HT1080 (cell line): ENCODE data around the gene FADS2. TPM values are rescaled to one million over a fixed set of nuclear protein-coding genes. Genes with fewer than 3 reads are reported as not detected.
A peak's percentile ranks its signal among the peaks of the same experiment; 100 is the strongest.

Source experiments
- DNase-seq: peaks from one replicate; pipeline ENCODE4 v3.0.0-alpha.2; 2015; ENCODE audit warnings: low read depth
- total RNA-seq: library from RNA; depleted of rRNA; stranded (reverse); fragments of >200 nt; shearing (Covaris generic); gene quantifications from 2 replicates; pipeline ENCODE4 v1.2.3, GENCODE V29; 2014

The FADS2 gene
- total RNA-seq, 1 experiment from 2014 or later, result 125 TPM

DNA sequence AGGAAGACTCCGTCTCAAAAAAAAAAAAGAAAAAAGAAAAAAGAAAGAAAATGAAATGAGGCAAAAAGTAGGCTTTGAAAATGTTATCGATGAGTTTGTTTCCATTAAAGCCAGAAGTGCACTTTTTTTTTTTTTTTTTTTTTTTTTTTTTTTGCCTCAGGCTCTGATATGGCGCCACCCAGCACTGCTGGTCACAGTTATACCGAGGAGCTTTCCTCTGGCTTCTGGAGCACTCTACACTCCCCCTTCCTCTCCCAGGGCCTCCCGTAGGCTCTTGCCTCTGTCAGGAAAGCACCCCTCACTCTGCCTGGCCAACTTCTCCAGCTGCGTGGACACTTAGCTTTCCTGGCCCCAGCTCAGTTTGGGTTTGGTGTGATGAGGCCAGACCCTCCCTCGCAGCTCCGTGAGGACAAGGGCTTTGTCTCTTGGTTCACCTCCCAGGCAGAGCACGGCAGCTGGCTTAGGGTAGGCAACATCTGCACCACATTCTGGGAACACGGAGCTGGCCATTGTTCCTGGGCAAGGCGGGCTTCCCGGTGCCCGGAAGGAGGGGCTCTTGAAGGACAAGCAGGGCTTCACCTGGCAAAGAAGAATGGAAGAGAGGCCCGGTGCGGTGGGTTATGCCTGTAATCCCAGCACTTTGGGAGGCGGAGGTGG, 16.9 kb downstream of the FADS2 start:
- DNase-seq, result no peak

DNA sequence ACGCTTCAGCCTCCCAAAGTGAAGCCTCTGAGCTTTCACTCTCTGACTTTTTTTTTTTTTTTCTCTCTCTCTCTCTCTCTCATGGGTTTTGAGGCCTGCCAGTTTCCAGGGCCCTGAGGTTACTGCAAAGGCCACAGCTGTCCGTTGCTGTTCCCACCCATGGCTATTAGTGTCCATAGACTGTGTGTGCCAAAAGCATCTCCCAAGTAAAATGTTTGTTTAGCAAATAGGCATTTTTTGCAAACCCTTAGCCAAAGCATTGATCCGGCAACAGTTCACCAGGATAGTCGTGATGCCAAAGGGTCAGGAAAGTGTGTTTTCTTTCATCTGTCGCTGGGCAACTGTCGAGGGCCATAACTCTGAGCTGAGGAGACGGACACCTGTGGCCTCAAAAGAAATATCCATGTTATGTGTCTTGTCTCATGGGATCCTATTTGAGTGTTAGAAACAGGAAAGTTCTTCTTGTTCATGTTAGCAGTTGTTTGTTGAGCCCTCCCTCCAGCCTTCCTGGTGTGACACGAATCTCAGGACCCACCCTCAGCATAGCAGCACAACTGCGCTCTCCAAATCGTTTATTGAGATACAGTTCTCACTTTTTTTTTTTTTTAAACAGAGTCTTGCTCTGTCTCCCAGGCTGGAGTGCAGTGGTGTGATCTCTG, 18.4 kb downstream of the FADS2 start:
- DNase-seq, result no peak

DNA sequence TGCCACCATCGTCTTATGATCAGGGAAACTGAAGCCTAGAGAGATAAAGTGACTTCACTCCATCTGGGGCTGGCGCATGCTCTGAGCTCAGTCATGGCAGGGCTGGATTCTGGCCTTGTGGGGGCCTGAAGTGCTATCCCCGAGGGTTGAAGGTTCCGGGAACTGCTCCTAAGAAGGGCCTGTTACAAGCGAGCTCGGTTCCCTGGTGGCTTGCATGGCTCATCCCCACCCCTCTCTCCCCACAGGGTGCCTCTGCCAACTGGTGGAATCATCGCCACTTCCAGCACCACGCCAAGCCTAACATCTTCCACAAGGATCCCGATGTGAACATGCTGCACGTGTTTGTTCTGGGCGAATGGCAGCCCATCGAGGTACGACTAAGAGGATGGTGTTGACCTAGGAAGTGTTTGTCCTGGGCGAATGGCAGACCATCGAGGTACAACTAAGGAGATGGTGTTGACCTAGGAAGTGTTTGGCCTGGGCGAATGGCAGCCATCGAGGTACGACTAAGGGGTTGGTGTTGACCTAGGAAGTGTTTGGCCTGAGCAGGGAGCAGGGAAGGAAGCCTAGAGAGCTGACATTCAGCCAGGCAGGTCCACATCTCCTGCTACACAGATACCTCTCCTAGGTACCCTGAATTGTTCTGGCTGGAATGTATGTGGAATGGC, 19.9 kb downstream of the FADS2 start:
- DNase-seq, result no peak

DNA sequence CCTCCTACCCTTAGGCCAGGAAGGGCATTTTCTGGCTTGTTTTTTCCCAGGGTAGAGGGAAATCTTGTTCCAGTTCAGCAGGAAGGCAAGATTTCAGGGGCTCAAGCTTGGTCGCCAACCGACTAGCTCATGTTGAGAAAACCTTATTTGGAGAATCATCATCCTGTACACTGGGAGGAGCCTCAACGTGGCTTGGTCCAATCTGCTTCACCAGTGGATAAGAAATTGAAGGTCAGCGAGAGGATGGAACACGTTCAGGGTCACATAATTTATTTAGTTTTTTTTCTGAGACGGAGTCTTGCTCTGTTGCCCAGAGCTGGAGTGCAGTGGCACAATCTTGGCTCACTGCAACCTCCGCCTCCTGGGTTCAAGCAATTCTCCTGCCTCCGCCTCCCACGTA, 20.5 kb downstream of the FADS2 start:
- no peak for DNase-seq

DNA sequence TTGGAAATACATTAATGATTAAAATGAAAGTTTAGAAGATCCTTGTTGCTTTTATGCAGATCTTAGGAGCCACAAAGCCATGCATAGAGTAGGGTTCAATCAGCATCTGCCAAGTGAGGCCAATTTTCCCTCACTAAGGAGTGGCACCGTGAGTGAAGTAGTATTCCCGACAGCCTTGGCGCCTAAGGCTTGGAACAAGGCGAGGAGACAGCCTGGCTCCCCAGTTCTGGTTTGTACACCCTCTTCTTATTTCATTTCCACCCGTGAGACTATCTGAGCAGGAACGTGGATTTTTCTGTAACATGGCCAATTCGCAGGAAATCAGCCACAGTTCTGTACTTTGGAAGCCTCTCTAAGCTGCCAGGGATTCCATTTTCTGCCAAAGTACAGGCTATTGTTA, 22.6 kb downstream of the FADS2 start:
- no peak for DNase-seq

DNA sequence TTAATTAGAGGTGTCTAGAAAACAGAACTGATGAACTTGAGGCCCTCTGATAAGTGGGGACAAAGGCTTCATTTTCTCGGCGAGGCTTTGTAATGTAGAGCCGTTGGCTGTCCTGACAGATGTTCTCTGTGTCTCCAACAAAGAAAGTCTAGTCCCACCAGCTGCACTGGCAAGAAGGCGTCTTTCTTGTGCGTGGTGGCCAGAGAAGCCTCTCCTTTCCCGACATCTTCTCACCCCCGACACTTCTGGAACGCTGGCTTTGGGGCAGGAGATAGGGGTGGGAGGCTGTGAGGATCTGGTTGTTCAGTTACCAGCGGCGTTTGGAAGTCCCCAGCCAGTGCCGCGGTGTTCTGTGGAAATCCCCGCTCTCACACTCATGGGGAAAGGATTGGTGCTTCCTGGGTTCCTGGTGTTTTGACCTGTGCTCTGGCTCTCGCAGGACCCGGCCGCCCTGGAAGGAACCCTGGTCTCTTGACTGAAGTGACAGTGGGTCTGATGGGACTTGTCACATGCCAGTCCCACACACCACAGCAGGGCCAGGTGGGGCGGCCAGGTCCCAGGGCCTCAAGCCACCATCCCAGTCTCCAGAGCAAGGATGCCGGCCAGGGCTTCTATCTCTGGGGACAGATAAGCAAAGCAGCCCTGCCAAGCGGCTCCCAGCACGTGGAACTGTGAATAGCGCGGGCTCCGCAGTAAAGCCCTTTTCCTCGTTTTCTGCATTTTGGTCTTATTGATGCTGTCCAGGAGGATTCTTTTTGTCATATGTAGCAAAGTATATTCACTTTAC, 23.2 kb downstream of the FADS2 start:
- no peak for DNase-seq

DNA sequence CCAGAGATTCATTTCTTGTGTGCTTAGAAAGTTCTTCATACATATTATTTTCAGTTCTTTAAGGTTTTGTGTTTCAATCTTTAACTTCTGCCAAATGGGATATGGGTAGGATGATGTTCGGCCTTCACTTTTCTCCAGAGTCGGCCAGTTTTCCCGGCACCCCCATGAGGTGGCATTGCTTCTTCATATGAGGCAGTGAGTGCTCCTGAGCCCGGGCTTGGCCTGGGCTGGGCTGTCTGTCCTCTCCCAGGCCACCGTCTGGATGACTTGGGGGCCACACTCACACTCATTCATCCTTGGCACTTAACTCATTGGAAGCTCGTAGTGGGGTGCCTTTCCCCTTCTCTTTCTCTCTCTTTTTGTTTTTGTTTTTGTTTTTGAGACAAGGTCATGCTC, 23.8 kb downstream of the FADS2 start:
- no peak for DNase-seq

DNA sequence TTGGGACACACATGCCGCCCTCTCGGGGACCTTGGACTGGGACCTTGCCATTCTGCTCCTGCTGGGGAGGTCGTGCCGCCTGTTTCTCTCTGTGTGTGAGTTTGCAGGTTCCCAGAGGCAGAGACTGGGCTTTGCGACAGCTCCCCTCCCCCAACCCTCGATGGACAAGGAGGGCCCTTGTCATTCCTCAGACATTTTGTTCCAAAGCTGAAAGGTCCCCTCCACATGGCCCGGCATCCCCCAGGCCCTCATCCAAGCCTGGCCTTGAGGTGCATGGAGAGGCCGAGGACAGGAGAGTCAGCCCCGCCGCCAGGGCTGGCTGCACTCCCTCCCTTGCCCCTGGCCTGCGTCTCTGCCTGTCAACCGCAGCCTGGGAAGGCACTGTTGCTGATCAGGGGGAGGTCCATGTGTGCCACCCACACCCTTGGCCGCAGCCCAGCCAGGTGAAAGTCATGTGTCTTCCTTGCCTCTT, 25.6 kb downstream of the FADS2 start:
- DNase-seq, result no peak

DNA sequence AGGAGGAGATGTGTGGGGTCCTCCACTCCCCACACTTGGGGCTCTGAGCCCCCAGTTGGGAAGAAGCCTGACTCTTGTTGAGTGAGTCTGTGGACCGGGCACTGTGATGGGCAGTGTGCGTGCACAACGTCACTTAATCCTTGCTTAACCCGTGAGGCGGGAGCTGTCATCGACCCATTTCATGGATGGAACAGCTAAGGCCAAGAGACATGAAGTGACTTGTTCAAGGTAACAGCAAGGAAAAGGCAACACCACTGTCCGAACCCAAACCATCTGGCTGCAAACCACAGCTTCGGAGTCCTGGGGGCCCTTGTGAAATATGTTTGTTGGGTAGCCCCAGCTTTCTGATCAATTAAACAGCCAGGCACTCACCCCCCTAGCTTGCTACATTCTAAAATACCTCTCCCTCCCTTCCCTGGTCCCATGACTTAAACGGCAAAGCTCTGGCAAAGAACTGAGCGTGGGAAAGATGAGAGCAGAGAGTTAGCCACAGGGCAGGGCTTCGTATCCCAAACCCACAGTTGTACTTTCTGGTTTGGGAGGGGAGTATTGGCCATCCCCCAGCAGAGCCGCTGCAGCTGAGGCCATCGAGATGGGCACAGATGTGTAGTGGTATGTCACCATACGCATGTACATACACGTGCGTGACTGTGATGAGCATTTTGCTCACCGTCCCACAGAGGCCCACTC, 26.3 kb downstream of the FADS2 start:
- DNase-seq, result no peak

DNA sequence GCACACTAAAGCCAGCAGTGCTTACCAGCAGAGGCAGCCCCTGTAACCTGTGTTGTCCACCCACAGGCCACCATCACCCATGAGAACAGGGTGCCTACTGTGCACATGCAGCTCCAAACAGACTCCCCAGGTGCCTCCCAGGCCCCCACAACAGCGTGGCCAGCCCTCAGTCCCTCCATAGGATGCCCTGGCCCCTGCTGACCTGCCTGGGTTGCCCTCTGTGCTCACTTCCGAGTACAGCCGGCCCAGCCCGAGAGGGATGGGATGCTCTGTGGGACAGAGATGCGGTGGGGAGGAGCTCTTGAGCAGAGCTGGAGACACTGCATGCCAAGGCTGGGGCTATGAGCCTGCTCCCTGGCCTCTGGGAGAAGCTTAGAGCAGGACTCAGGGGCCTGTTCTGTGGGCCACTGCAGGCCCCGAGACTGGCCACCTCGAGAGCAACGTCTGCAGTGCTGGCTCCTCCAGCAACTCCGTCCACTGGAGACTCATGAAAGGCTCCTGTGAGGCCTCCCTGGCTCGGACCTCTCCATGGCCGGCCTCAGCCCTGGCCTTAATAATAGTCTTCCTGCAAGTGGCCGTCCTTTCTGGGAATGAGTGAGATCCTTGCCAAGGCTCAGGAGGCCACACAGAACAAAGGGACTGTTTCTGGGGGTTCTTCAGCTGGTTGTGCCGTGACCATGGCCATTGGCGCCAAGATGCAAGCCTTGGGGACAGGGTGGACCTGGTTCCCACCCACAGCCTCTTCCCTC, 27.0 kb downstream of the FADS2 start:
- no peak for DNase-seq

DNA sequence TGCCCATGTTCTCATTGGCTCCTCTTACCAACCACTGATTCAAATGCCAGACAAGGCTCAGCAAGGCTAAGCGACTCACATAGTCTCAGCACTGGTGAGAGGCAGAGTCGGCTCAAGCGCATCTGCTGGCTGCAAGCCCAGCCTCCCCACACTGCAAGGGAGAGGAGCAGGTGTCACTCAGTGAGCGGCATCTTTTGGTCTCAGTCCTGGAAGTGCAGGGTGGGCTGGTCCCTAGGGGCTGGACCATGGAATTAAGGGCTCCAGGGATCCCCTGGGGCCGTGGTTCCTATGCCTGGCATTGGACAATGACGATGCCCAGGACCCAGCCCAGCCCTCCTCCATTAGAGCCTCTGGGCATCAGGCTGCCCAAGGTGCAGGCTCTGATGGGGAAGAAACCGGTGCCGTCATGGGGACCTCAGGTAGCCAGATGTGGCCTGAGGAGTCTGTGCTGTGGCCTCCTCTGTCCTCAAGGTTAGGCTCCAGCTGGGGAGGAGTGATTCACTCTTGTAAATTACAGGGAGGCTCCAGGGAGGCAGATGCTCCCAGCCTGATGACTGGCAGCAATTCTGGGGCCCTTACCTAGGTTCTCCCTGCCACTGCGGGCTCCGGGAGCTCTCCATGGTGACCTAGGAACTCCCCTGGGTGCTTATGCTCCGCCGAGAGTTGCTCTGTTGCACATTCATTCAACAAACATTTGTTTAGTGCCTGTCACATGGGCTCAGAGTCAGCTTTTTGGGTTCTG, 28.0 kb downstream of the FADS2 start:
- no peak for DNase-seq

DNA sequence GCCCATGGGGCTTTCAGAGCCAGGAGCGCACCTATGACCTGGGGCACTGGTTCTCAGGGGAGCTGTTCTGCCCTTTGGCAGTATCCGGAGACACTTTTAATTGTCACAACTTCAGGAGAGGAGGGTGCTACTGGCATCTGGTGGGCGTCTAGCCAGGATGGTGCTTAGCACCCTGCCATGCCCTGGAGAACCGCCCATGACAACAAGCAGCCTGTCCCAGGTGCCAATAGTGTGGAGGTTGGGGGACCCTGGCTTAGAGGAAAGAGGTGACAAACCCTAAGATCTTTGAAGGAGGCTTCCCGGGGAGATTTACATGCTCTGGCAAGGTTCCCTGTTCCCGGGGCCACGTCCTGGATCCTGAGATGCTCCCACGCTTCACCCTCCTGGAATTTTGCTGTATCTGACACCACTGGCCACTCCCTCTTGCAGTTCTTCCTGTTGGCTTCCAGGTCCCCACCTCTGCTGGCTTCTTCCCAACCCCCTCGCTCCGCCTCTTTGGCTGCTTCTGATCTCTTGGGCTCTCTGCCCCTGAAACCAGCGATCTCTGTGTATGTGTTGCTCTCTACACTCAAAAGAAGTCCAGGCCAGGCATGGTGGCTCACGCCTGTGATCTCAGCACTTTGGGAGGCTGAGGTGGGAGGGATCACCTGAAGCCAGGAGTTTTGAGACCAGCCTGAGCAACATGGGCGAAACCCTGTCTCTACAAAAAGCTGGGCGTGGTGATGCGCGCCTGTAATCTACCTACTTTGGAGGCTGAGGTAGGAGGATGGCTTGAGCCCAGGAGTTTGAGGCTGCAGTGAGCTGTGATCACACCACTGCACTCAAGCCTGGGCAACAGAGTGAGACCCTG, 32.2 kb downstream of the FADS2 start:
- DNase-seq, result peak; percentile 20

DNA sequence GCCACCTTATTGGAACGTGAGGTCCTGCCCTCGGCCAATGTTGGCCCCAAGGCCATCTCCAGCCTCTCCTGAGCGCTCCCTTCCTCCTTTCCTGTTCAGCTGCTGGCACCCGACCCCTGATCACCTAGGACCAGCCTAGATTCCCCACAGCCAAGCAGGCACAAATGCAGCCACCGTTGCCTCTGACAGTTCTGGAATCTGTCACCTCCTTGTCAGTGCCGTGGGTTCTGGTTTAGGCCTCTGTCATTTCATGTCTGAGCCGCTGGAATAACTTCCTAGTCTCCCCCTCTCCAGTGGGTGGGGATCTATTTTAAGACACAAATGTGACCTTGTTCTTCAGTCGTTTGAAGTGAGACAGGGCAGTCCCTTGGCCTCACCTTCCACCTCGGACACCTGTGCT, 33.5 kb downstream of the FADS2 start:
- DNase-seq, result no peak

DNA sequence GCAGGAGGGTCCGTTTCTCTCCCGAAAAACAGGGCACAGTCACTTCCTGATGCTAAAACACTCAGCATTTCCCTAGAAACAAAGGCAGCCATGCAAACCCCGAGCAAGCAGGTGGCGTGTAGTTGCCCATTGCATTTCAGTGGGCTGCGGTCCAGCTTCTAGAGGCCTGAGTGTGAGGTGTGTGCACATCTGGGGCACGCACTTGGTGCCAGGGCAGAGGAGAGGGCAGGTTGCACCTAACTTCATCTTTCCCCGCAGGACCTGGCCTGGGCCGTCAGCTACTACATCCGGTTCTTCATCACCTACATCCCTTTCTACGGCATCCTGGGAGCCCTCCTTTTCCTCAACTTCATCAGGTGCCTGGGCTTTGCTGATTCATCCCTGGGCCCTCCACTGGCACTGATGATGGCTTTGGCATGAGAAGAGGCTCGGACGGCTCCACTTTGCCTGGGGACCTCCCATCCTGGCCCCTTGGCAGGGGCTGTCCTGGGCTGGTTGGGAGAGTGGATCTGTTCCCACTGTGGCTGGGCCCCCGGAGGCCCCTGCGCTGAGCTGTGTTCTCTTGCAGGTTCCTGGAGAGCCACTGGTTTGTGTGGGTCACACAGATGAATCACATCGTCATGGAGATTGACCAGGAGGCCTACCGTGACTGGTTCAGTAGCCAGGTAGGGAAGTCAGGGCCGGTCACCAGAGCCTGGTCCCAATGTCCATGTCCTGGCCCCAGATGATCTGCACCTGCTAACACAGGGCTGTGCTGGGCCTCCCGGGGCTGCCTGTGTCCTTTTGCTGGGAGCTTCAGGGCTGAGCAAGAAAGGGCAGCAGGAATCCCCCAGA, 34.8 kb downstream of the FADS2 start:
- DNase-seq, result no peak

DNA sequence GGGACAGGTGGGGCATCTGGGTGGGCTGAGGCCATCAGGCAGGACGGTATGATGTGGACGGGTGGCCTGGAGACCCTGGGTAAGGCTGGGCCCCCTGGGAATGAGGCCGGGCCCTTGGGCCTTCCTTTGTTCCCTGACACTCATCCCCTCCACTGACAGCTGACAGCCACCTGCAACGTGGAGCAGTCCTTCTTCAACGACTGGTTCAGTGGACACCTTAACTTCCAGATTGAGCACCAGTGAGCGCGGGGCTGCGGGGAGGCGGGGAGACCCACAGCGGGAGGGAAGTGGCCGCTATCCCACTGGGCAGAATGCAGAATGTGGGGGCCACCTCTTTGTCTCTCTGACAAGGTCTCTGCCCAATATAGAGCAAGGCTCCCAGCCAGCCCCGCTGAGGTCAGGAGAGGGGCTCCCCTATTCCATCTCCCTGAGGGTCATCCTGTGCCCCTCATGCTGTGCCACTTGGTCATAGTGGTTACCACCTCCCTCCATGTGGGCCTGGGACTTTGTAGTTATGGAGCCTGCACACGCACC, 35.5 kb downstream of the FADS2 start:
- DNase-seq, result no peak

DNA sequence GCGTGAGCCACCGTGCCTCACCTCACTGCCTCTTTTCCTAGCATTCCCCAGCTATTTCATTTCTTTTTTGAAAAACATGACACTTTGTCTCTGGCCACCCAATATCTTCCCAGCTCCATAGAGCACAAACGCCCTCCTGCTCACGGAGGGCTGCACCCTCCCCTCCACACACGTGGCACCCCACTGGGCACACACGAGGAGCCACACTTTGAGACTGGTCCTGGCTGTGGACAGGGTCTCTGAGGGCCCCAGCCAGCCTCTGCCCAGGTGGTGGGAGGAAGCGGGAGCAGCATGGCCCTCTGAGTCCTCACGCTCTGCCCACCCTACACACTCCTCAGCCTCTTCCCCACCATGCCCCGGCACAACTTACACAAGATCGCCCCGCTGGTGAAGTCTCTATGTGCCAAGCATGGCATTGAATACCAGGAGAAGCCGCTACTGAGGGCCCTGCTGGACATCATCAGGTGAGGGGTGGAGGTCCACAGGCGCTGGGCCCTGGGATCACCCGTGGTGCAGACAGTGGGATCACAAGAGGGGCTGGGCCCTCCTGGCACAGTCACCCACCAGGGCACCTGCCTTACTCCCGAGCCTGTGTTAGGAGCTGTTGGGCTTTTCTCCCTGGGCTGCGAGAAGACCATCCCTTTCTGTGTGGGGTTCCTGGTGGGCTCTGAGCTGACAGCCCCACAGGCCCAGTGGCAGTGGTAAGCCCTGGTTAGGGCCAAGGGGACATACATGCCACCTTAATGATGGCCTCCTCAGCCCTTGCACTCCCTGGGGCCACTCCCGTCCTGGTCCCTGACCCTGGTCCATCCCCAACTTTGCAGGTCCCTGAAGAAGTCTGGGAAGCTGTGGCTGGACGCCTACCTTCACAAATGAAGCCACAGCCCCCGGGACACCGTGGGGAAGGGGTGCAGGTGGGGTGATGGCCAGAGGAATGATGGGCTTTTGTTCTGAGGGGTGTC, 37.0 kb downstream of the FADS2 start:
- DNase-seq, result no peak
